Glutamatergic neuron (in vitro differentiated cells): ENCODE data around the gene AFF1. TPM values are rescaled to one million over a fixed set of nuclear protein-coding genes. Genes with fewer than 3 reads are reported as not detected.

Source experiments
- DNase-seq: peaks from one replicate; pipeline ENCODE4 v3.0.0; 2022
- H3K27ac Mint-ChIP-seq: one replicate; pipeline ENCODE4 v1.8.0; 2020; ENCODE audit warnings: mild to moderate bottlenecking, mixed read lengths, inconsistent platforms; ENCODE audit not compliant: unreplicated experiment
- H3K27me3 Mint-ChIP-seq: one replicate; pipeline ENCODE4 v1.8.0; 2020; ENCODE audit warnings: mild to moderate bottlenecking, moderate library complexity, mixed read lengths, inconsistent platforms; ENCODE audit not compliant: unreplicated experiment
- H3K36me3 Mint-ChIP-seq: one replicate; pipeline ENCODE4 v1.8.0; 2020; ENCODE audit warnings: mild to moderate bottlenecking, mixed read lengths, inconsistent platforms; ENCODE audit not compliant: unreplicated experiment
- H3K4me1 Mint-ChIP-seq: one replicate; pipeline ENCODE4 v1.8.0; 2020; ENCODE audit warnings: mild to moderate bottlenecking, low read depth, mixed read lengths, inconsistent platforms; ENCODE audit not compliant: unreplicated experiment
- H3K4me3 Mint-ChIP-seq: one replicate; pipeline ENCODE4 v1.8.0; 2020; ENCODE audit warnings: mild to moderate bottlenecking, mixed read lengths, inconsistent platforms; ENCODE audit not compliant: unreplicated experiment
- H3K9me3 Mint-ChIP-seq: one replicate; pipeline ENCODE4 v1.8.0; 2020; ENCODE audit warnings: mild to moderate bottlenecking, moderate library complexity, mixed read lengths, inconsistent platforms; ENCODE audit not compliant: unreplicated experiment
- total RNA-seq: library from RNA; stranded (reverse); fragmentation: NEBNext Ultra II Directional; extraction: Animal tissue kit (Norgen Biotek cat#: 25700); gene quantifications from one replicate; pipeline ENCODE4 v1.2.1, GENCODE V29; 2021; ENCODE audit not compliant: unreplicated experiment
- TF ChIP-seq, protein P1 (sequence below): fragments of 200-600 bp; sonication (generic); IDR thresholded peaks from one replicate; pipeline ENCODE4 v1.5.0; 2021; ENCODE audit not compliant: partially characterized antibody, unreplicated experiment

The AFF1 gene
- total RNA-seq, 1 donor from 2014 or later: 42.5 TPM

DNA sequence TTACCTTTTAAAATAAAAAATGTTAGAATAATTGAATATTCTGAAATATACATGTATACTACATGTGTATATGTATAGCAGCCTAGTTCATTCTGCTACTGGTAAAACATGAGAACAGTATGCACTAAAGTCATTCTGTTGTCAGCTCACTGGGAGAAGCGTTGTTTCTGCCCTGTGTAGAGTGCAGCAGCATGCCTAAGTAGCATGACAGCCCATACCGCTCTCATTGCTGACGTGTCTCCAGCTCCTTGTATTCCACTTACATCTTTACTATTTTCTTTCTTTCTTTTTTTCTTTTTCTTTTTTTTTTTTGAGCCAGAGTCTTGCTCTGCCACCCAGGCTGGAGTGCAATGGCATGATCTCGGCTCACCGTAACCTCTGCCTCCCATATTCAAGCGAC, 194.9 kb downstream of the AFF1 start:
- H3K4me3 Mint-ChIP-seq: no peak overlapping the region
- H3K27ac Mint-ChIP-seq: peak overlapping the region; percentile 82
- peaks cover 5% of the 10 kb centered on the region for H3K4me1 Mint-ChIP-seq
- no peaks in the 10 kb centered on the region for H3K27me3 Mint-ChIP-seq
- TF ChIP-seq, protein P1, sequence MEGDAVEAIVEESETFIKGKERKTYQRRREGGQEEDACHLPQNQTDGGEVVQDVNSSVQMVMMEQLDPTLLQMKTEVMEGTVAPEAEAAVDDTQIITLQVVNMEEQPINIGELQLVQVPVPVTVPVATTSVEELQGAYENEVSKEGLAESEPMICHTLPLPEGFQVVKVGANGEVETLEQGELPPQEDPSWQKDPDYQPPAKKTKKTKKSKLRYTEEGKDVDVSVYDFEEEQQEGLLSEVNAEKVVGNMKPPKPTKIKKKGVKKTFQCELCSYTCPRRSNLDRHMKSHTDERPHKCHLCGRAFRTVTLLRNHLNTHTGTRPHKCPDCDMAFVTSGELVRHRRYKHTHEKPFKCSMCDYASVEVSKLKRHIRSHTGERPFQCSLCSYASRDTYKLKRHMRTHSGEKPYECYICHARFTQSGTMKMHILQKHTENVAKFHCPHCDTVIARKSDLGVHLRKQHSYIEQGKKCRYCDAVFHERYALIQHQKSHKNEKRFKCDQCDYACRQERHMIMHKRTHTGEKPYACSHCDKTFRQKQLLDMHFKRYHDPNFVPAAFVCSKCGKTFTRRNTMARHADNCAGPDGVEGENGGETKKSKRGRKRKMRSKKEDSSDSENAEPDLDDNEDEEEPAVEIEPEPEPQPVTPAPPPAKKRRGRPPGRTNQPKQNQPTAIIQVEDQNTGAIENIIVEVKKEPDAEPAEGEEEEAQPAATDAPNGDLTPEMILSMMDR: no peak
- no peaks in the 10 kb centered on the region for H3K9me3 Mint-ChIP-seq
- peaks cover 10% of the 10 kb centered on the region for H3K36me3 Mint-ChIP-seq
- DNase-seq: no peak

DNA sequence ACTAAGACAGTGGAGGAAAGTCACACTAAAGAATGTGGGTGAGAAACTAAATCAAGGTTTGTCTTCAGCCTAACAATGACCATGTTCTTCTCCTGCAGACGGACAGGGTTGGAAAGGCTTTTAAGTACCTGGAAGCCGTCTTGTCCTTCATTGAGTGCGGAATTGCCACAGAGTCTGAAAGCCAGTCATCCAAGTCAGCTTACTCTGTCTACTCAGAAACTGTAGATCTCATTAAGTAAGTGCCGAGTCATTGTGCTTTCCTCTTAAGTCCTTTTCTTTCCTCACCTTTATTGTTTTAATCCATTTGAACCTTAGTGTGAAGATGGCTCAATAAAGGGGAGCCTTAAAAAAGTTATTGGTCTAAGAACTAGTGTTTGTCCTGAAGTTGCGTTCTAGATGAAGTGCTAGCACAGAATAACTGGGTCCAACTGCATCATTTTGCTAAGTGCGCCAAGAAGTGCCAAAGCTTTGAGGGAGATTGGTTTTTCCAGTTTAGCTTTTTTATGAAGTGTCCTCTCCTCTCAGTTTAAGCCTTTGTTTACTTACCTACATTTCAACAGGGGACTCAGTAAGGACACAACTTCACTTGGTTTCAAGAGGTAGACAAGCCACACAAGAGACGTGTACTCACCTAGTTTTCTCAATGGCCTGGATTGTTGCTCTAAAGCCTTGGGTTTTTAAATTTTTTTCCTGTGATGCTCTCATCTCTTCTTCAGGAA, 196.3 kb downstream of the AFF1 start:
- TF ChIP-seq, protein P1: no peak
- Mint-ChIP-seq H3K4me1 (peaks cover 6% of the 10 kb centered on the region), H3K9me3 (no peaks in the 10 kb centered on the region), H3K27me3 (peaks cover 1% of the 10 kb centered on the region), H3K4me3 (no peak overlapping the region), H3K27ac (peak overlapping the region; percentile 16), H3K36me3 (peaks cover 10% of the 10 kb centered on the region)
- DNase-seq: no peak

DNA sequence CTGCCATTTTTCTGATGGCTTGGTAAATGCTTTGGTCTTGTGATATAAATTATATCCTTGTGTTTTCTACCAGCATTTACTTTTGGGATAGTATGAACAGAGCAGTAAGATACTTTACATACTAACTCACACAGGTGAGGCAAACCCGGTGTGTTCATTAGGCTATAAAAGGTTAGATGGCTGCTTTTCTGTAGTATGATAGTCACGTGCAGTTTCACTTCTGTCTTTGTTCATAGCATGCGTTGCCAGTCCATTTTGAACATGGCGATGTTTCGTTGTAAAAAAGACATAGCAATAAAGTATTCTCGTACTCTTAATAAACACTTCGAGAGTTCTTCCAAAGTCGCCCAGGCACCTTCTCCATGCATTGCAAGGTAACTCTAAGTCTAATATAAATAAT, 197.2 kb downstream of the AFF1 start:
- Mint-ChIP-seq H3K27ac (no peak overlapping the region), H3K4me3 (no peak overlapping the region), H3K27me3 (peaks cover 1% of the 10 kb centered on the region), H3K9me3 (no peaks in the 10 kb centered on the region), H3K4me1 (peaks cover 8% of the 10 kb centered on the region), H3K36me3 (peaks cover 10% of the 10 kb centered on the region)
- TF ChIP-seq, protein P1: no peak
- DNase-seq: no peak

GRCh38 chr4:87133183-87133582, 198.4 kb downstream of the AFF1 start:
- Mint-ChIP-seq H3K27ac (no peak overlapping the region), H3K27me3 (peaks cover 2% of the 10 kb centered on the region), H3K9me3 (no peaks in the 10 kb centered on the region), H3K36me3 (peaks cover 10% of the 10 kb centered on the region), H3K4me1 (peaks cover 10% of the 10 kb centered on the region), H3K4me3 (no peak overlapping the region)
- TF ChIP-seq, protein P1: no peak
- DNase-seq: no peak

GRCh38 chr4:87134122-87134521, 199.3 kb downstream of the AFF1 start:
- Mint-ChIP-seq H3K4me3 (no peak overlapping the region), H3K9me3 (no peaks in the 10 kb centered on the region), H3K27ac (no peak overlapping the region), H3K4me1 (peaks cover 10% of the 10 kb centered on the region), H3K36me3 (peaks cover 10% of the 10 kb centered on the region), H3K27me3 (peaks cover 2% of the 10 kb centered on the region)
- no peak for DNase-seq
- TF ChIP-seq, protein P1: no peak
